Activated naive CD4-positive, alpha-beta T cell treated with anti-CD3 and anti-CD28 coated beads, Interleukin-2, amount 10 ng/mL, durations not matched to agents 7 days and 5 days (primary cell): ENCODE measurements around the gene CDC42EP4.

ENCODE experiments used
- CTCF ChIA-PET: fragments of 350-600 bp; sonication (Branson Sonifier 250); formaldehyde crosslinking; loops from one replicate; lab custom pipeline; 2021; ENCODE audit warnings: antibody characterized with exemption; lab: Charles Lee
- DNase-seq: peaks from one replicate; pipeline ENCODE4 v3.0.0-alpha.2; 2020
- H3K27ac Mint-ChIP-seq: one replicate; pipeline ENCODE4 v1.8.0; 2021; ENCODE audit warnings: mild to moderate bottlenecking, moderate library complexity, mixed read lengths
- H3K27me3 Mint-ChIP-seq: one replicate; pipeline ENCODE4 v1.8.0; 2021; ENCODE audit warnings: mild to moderate bottlenecking, mixed read lengths
- H3K36me3 Mint-ChIP-seq: one replicate; pipeline ENCODE4 v1.8.0; 2021; ENCODE audit warnings: mixed read lengths
- H3K4me1 Mint-ChIP-seq: one replicate; pipeline ENCODE4 v1.8.0; 2021; ENCODE audit warnings: mixed read lengths
- H3K4me3 Mint-ChIP-seq: one replicate; pipeline ENCODE4 v1.8.0; 2021; ENCODE audit warnings: mild to moderate bottlenecking, moderate library complexity, mixed read lengths
- H3K9me3 Mint-ChIP-seq: one replicate; pipeline ENCODE4 v1.8.0; 2021; ENCODE audit warnings: mixed read lengths

CDC42EP4 gene

GRCh38 chr17:73234736-73235135 lies 77.1 kb downstream of the CDC42EP4 start:
- H3K27ac Mint-ChIP-seq = no peak overlapping the region
- H3K36me3 Mint-ChIP-seq = peaks cover 56% of the 10 kb centered on the region
- peaks cover 56% of the 10 kb centered on the region for H3K4me1 Mint-ChIP-seq
- H3K27me3 Mint-ChIP-seq = no peaks in the 10 kb centered on the region
- DNase-seq = no peak
- CTCF ChIA-PET = interaction anchor here (1.1 kb wide), 2 partner anchors 43 to 508 kb away, joined by 3 to 5 read pairs; no protein-coding TSS in a partner anchor
- no peak overlapping the region for H3K4me3 Mint-ChIP-seq
- no peaks in the 10 kb centered on the region for H3K9me3 Mint-ChIP-seq
